ENCODE data around the gene BNIP2. TPM values are rescaled to one million over a fixed set of nuclear protein-coding genes. Genes with fewer than 3 reads are reported as not detected.

BNIP2 gene
- total and polyA plus RNA-seq, 2 of the 13 experiments (the other 11 are each of a cell fraction or from before 2014, with no cell fraction given): 17.4 to 57.6 TPM

DNA sequence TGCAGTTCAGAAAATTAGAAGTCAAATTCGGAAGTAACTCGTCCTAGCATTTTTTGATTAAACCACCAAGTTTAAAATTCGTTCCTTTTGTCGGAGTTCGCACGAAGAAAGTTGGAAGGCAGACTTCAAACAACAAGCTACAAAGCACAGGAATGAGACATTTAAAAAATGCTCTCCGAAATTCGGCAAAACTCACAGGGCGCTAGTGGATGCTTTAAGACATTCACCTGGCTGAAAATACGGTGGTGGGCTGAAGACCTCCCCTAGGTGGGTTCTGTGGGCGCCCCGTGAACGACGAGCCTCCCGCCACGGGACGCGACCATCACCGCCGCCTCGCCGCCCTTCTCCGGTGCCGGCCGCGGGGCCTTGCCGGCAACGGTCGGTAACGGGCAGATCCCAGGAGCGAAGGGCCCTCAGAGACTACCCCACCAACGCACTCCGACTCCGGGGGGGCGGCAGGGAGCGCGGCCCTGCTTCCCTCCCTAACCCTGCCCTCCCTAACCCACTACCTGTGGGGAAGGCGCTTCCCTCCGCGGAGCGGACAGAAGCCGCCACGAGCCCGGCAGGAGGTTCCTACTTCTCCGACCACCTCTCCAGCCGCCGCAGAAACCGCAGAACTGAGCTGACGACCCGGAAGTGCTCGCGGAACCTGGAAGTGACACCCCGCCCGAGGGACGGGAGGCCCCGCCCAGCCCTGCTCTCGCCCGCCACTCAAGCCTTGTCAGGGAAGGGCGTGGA, 32.1 kb downstream of the BNIP2 start, which contains the start of gene GTF2A2 (continued):
- TF ChIP-seq, protein P1, sequence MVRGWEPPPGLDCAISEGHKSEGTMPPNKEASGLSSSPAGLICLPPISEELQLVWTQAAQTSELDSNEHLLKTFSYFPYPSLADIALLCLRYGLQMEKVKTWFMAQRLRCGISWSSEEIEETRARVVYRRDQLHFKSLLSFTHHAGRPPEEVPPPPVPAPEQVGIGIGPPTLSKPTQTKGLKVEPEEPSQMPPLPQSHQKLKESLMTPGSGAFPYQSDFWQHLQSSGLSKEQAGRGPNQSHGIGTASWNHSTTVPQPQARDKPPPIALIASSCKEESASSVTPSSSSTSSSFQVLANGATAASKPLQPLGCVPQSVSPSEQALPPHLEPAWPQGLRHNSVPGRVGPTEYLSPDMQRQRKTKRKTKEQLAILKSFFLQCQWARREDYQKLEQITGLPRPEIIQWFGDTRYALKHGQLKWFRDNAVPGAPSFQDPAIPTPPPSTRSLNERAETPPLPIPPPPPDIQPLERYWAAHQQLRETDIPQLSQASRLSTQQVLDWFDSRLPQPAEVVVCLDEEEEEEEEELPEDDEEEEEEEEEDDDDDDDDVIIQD (CRISPR knock-in tag; IDR thresholded peaks at IDR 0.05; ENCODE audit: low read depth): no peak
- TF ChIP-seq ZFP41 (CRISPR knock-in tag; IDR thresholded peaks at IDR 0.05; ENCODE audit: borderline replicate concordance): no peak
- 0 out of 2 replicates have a peak, but pooled peaks have one; percentile 25 for TF ChIP-seq CHD2 (IDR thresholded peaks at IDR 0.05; ENCODE audit: low read depth, low read length)
- no peak for TF ChIP-seq SMYD3 (CRISPR knock-in tag; IDR thresholded peaks at IDR 0.05)
- TF ChIP-seq KDM5A (IDR thresholded peaks at IDR 0.05; ENCODE audit: borderline replicate concordance, low read length): no peak; the same call in 1 of the 2 replicates
- no peak for TF ChIP-seq ZNF850 (CRISPR knock-in tag; conservative IDR thresholded peaks at IDR 0.05)
- TF ChIP-seq MYC (CRISPR knock-in tag; IDR thresholded peaks at IDR 0.05; ENCODE audit: borderline replicate concordance): peak; percentile 50; the same call in 1 of the 2 replicates
- TF ChIP-seq NFIB (CRISPR knock-in tag; IDR thresholded peaks at IDR 0.05; ENCODE audit: borderline replicate concordance): no peak
- TF ChIP-seq, protein P2, sequence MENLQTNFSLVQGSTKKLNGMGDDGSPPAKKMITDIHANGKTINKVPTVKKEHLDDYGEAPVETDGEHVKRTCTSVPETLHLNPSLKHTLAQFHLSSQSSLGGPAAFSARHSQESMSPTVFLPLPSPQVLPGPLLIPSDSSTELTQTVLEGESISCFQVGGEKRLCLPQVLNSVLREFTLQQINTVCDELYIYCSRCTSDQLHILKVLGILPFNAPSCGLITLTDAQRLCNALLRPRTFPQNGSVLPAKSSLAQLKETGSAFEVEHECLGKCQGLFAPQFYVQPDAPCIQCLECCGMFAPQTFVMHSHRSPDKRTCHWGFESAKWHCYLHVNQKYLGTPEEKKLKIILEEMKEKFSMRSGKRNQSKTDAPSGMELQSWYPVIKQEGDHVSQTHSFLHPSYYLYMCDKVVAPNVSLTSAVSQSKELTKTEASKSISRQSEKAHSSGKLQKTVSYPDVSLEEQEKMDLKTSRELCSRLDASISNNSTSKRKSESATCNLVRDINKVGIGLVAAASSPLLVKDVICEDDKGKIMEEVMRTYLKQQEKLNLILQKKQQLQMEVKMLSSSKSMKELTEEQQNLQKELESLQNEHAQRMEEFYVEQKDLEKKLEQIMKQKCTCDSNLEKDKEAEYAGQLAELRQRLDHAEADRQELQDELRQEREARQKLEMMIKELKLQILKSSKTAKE (CRISPR knock-in tag; IDR thresholded peaks at IDR 0.05; ENCODE audit: borderline replicate concordance): no peak
- TF ChIP-seq, protein P3, sequence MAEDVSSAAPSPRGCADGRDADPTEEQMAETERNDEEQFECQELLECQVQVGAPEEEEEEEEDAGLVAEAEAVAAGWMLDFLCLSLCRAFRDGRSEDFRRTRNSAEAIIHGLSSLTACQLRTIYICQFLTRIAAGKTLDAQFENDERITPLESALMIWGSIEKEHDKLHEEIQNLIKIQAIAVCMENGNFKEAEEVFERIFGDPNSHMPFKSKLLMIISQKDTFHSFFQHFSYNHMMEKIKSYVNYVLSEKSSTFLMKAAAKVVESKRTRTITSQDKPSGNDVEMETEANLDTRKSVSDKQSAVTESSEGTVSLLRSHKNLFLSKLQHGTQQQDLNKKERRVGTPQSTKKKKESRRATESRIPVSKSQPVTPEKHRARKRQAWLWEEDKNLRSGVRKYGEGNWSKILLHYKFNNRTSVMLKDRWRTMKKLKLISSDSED (CRISPR knock-in tag; IDR thresholded peaks at IDR 0.05): no peak
- no peak for TF ChIP-seq FOXM1 (CRISPR knock-in tag; IDR thresholded peaks at IDR 0.05)
- no peak for TF ChIP-seq ZKSCAN1 (IDR thresholded peaks at IDR 0.05; ENCODE audit: low read length)
- no peak for TF ChIP-seq ZNF296 (CRISPR knock-in tag; conservative IDR thresholded peaks at IDR 0.05)
- TF ChIP-seq TBL1XR1 (IDR thresholded peaks at IDR 0.05; ENCODE audit: borderline replicate concordance, low read length, partially characterized antibody): no peak
- TF ChIP-seq ZNF570 (CRISPR knock-in tag; IDR thresholded peaks at IDR 0.05; ENCODE audit: borderline replicate concordance): no peak
- no peak for TF ChIP-seq FLYWCH1 (CRISPR knock-in tag; IDR thresholded peaks at IDR 0.05)
- peak; percentile 54 for TF ChIP-seq ZNF792 (CRISPR knock-in tag; IDR thresholded peaks at IDR 0.05)
- peak; percentile 85 for TF ChIP-seq NRL (CRISPR knock-in tag; IDR thresholded peaks at IDR 0.05; ENCODE audit: borderline replicate concordance)
- no peak for TF ChIP-seq ZNF225 (CRISPR knock-in tag; IDR thresholded peaks at IDR 0.05)
- TF ChIP-seq ETV6 (CRISPR knock-in tag; conservative IDR thresholded peaks at IDR 0.05): peak; percentile 50; the same call in 1 of the 2 replicates
- no peak for TF ChIP-seq ZKSCAN5 (CRISPR knock-in tag; IDR thresholded peaks at IDR 0.05)
- TF ChIP-seq, protein P4, sequence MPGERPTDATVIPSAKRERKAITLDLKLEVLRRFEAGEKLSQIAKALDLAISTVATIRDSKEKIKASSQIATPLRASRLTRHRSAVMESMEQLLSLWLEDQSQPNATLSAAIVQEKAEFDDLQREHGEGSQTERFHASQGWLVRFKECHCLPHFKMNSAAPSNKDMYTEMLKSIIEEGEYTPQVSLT (CRISPR knock-in tag; IDR thresholded peaks at IDR 0.05; ENCODE audit: borderline replicate concordance, low read depth): no peak
- no peak for TF ChIP-seq JUND (CRISPR knock-in tag; IDR thresholded peaks at IDR 0.05)
- peak; percentile 86 for TF ChIP-seq HDAC1 (CRISPR knock-in tag; IDR thresholded peaks at IDR 0.05)
- TF ChIP-seq, protein P5, sequence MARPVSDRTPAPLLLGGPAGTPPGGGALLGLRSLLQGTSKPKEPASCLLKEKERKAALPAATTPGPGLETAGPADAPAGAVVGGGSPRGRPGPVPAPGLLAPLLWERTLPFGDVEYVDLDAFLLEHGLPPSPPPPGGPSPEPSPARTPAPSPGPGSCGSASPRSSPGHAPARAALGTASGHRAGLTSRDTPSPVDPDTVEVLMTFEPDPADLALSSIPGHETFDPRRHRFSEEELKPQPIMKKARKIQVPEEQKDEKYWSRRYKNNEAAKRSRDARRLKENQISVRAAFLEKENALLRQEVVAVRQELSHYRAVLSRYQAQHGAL (CRISPR knock-in tag; IDR thresholded peaks at IDR 0.05; ENCODE audit: not compliant biosample characterization): no peak
